T-helper 9 cell (primary cell): ENCODE measurements around the gene SST.

Experiments
- DNase-seq: peaks from one replicate; pipeline ENCODE4 v3.0.0-alpha.2; 2020

Gene SST

GRCh38 chr3:187626581-187626980 is 43.6 kb downstream of the SST start:
- DNase-seq = no peak

GRCh38 chr3:187624588-187624987 is 45.6 kb downstream of the SST start:
- DNase-seq = no peak

- DNase-seq = no peak
These were observed 46.8 kb downstream of the SST start for GRCh38 chr3:187623285-187623814.

- no peak for DNase-seq
These were observed 48.3 kb downstream of the SST start for GRCh38 chr3:187621881-187622280.

GRCh38 chr3:187619461-187619860 is 50.7 kb downstream of the SST start:
- no peak for DNase-seq
